Fibroblast of skin of left biceps (primary cell): ENCODE measurements around the gene VCAN.
"Not testable (repeated sequence)": the region's sequence is repeated elsewhere in the genome, so short reads cannot be mapped to it uniquely, and the experiment has no call there.

Experiments
- DNase-seq, 2 experiments: peaks; one replicate each; pipeline ENCODE4 v3.0.0-alpha.2; 2013; ENCODE audit warnings: low read depth in 2 of 2

The VCAN gene

DNA sequence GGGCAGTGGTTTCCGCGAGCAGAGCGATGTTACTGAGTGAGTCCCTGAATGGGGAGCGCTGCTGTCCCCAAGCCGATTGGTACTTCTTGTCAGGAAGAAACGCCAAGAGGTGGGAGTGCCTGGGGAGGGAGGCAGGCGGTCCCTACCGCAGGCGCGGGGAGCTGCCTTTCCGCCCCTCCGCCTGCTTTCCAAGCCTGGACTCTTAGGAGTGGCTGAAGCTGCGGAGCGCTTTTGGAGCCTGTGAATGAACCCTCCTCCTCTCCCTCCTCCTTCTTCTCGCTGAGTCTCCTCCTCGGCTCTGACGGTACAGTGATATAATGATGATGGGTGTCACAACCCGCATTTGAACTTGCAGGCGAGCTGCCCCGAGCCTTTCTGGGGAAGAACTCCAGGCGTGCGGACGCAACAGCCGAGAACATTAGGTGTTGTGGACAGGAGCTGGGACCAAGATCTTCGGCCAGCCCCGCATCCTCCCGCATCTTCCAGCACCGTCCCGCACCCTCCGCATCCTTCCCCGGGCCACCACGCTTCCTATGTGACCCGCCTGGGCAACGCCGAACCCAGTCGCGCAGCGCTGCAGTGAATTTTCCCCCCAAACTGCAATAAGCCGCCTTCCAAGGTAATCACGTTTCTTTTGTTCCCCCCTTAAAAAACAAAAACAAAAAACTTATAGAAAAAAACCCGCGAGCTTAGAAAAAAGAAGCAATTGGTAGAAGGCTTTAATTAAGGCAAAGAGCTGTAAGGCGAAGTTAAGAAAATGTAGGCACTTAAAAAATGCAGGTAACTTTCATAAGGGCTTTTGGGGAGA is at the start of gene VCAN:
TSS of gene VCAN (plus strand) at position 340 of the 808 bp plus-strand sequence. CDS start 11,775 bp downstream, outside the sequence.
- peak; percentile 73 for DNase-seq

GRCh38 chr5:83422284-83422683 is 49.3 kb upstream of the VCAN start:
- no peak for DNase-seq

DNA sequence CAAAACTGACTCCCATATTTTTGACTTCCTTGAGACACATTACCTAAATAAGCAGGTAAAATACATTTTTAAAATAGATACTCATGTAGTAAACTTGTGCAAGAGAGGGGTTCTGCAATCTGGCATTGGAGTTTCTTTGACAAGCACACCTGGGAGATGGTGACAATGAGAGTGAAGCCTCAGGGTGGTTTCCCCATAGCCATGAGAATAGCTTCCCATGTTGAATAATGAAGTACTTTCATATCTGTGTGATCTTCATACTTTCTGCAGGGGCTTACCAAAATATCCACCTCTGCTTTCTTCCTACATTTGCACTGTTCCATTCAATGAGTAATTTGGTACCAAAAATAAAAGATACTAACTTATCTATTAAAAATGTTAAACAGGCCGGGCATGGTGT is 44.7 kb upstream of the VCAN start:
- DNase-seq: no peak

DNA sequence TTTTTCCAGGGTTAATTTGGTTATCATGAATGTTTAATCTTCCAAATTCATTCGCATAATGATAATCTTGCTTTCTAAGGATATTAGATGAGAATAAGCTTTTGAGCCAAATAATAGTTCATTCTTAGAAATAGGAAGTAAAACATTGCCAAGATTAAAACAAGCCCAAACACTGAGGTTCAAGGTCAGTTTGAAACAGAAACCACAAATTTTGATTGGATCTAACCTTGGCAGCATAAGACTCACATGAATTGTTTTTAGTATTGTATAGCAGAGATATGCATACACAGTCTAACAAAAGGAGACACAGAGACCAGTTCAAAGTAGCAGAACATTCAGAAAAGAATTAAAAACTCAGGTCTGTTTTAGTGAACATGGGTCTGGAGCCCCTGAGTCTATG is 43.4 kb upstream of the VCAN start:
- DNase-seq: no peak

- DNase-seq: no peak
Observed at GRCh38 chr5:83428890-83429289, 42.7 kb upstream of the VCAN start.

- peak; percentile 18 to 26 for DNase-seq
Observed at GRCh38 chr5:83430130-83431010, 41.2 kb upstream of the VCAN start.

- peak; percentile 26 to 44 for DNase-seq
Observed at GRCh38 chr5:83433891-83434290, 37.7 kb upstream of the VCAN start.

GRCh38 chr5:83434946-83435345 is 36.6 kb upstream of the VCAN start:
- no peak for DNase-seq

GRCh38 chr5:83436276-83436675 is 35.3 kb upstream of the VCAN start:
- no peak for DNase-seq

DNA sequence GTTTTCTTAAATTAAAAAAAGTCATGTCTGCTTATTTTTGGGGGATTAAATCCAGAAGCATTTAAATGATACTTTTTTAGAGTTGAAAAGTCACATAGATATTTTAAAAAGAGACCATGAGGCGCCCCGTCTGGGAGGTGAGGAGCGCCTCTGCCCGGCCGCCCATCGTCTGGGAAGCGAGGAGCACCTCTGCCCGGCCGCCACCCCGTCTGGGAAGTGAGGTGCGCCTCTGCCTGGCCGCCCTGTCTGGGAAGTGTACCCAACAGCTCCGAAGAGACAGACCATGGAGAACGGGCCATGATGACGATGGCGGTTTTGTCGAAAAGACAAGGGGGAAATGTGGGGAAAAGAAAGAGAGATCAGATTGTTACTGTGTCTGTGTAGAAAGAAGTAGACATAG is 33.8 kb upstream of the VCAN start:
- DNase-seq: not testable (repeated sequence)

GRCh38 chr5:83440826-83441225 is 30.7 kb upstream of the VCAN start:
- no peak for DNase-seq

GRCh38 chr5:83441747-83442146 is 29.8 kb upstream of the VCAN start:
- DNase-seq: no peak

DNA sequence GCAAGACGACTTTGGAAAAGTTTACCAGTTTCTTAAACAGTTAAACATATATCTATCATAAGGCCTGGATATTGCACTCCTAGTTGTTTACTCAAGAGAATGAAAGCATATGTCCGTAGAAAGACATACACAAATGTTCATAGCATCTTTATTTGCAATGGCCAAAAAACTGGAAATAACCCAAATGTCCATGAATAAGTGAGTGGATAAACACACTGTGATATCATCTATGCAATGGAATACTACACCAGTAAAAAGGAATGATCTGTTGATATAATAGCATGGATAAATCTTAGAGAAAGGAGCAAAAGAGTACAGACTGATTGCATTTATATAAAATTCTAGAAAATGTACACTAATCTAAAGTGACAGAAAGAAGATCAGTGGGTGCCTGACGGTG is 28.0 kb upstream of the VCAN start:
- no peak for DNase-seq

DNA sequence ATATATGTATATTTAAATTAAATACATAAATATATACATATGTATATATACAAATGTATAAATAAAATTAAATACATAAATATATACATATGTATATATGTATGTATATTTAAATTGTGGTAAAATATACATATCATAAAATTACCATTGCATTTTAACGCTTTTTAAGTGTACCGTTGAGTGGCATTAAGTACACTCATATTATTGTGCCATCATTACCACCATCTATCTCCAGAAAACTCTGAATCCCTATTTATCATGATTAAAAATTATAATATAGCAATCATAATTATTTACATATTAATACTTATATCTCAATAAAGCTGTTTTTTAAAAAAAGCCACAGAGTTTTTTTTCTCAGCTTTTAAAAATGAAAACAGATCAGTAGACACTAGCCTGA is 27.1 kb upstream of the VCAN start:
- DNase-seq: no peak

GRCh38 chr5:83446253-83446947 is 25.1 kb upstream of the VCAN start:
- no peak for DNase-seq

GRCh38 chr5:83447533-83447932 is 24.0 kb upstream of the VCAN start:
- no peak for DNase-seq

DNA sequence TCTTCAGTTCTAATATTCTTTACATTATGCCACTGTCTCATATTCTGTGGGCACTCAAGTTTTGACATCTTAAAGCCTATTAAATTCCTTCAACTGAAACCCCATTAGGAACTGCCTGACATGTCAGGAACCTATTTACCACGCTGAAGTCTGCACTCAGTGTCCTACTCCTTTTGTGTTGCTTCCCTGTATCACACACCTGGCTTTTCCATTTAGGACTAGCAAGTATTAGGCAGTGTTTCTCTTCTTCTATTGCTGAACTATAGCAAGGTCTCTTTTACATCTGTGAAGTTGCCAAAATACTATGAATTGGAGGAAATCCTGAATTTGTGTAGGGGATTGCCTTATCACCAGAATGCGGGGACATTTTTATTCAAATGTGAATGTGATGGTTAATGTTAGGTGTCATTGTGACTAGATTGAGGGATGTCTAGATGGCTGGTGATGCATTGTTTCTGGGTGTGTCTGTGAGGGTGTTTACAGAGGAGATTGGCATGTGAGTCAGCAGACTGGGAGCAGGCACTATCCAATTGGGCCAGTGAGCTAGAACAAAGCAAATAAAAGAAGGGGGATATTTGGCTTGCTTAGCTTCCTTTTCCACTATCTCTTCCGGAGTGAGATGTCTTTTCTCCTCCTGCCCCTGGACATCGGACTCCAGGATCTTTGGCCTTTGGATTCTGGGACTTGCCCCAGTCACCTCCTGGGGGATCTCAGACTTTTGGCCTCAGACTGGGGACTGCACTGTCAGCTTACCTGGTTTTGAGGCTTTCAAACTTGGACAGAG is 21.2 kb upstream of the VCAN start:
- DNase-seq: no peak

- no peak for DNase-seq
Observed at GRCh38 chr5:83450967-83451248, 20.6 kb upstream of the VCAN start.

- no peak for DNase-seq
Observed at GRCh38 chr5:83451955-83452354, 19.6 kb upstream of the VCAN start.

DNA sequence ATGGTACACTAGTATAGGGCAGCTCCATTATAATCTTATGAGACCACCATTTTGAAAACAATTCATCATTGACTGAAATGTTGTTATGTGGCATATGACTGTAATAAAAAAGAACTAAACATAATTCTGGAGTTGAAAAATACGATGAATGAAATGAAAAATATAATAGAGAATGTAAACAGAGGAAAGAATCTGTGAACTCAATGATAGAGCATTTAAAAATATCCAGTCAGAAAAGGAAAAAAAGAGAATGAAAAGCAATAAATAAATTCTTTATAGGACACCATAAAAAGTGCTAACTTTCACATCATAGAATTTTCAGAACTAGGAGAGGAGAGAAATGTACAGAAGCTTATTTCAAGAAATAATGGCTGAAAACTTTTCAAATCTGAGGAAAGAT is 17.6 kb upstream of the VCAN start:
- DNase-seq: no peak

DNA sequence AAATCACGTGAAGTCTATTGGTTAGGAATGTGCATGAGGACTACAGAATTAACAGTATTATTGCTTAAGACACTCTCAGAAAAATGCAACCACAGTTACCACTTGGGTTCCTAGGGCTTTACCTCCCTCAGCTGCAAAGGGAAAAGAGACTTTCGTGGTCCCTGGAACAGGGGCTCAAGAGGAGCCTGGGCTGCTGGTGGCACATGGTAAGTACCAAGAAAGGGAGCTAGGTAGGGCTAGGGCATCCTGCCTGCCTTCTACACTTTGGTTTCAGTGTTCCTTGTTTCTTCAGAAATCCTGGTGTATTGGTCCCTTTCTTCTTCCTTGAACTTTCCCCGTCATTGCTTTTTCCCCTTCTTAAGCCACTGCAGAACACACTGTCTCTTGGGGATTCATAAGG is 7.3 kb upstream of the VCAN start:
- DNase-seq: no peak
